HG03103 (cell line): ENCODE data around the gene AKT3.

ENCODE experiments used
- ATAC-seq: cut with Tn5 transposase; IDR thresholded peaks from one replicate; pipeline ENCODE4 v1.9.1; 2021; ENCODE audit warnings: low read depth; ENCODE audit not compliant: unreplicated experiment

AKT3 gene

GRCh38 chr1:243529512-243529911, 320.5 kb downstream of the AKT3 start:
- no peak for ATAC-seq

- ATAC-seq, result no peak
Measured at GRCh38 chr1:243528459-243529121, 321.5 kb downstream of the AKT3 start.

- no peak for ATAC-seq
Measured at GRCh38 chr1:243526180-243526579, 323.9 kb downstream of the AKT3 start.

GRCh38 chr1:243525085-243525487, 325.0 kb downstream of the AKT3 start:
- ATAC-seq, result no peak

- ATAC-seq, result no peak
Measured at GRCh38 chr1:243523766-243524165, 326.3 kb downstream of the AKT3 start.

GRCh38 chr1:243520831-243521230, 329.2 kb downstream of the AKT3 start:
- ATAC-seq, result no peak

GRCh38 chr1:243514927-243515326, 335.1 kb downstream of the AKT3 start:
- no peak for ATAC-seq

GRCh38 chr1:243513726-243514491, 336.1 kb downstream of the AKT3 start:
- no peak for ATAC-seq

- no peak for ATAC-seq
Measured at GRCh38 chr1:243510928-243511327, 339.1 kb downstream of the AKT3 start.

GRCh38 chr1:243508943-243509342, 341.1 kb downstream of the AKT3 start:
- ATAC-seq, result no peak

GRCh38 chr1:243508303-243508713, 341.7 kb downstream of the AKT3 start:
- ATAC-seq, result peak; percentile 61

GRCh38 chr1:243507672-243508302, 342.3 kb downstream of the AKT3 start:
- ATAC-seq, result no peak

GRCh38 chr1:243507001-243507671, 342.9 kb downstream of the AKT3 start:
- ATAC-seq, result no peak

GRCh38 chr1:243505986-243506689, 343.9 kb downstream of the AKT3 start:
- peak; percentile 40 for ATAC-seq

GRCh38 chr1:243503155-243503554, 346.9 kb downstream of the AKT3 start:
- no peak for ATAC-seq

- ATAC-seq, result no peak
Measured at GRCh38 chr1:243501002-243501401, 349.0 kb downstream of the AKT3 start.

GRCh38 chr1:243500512-243500911, 349.5 kb downstream of the AKT3 start:
- ATAC-seq, result no peak

- no peak for ATAC-seq
Measured at GRCh38 chr1:243499711-243500110, 350.3 kb downstream of the AKT3 start.

GRCh38 chr1:243499248-243499647, 350.8 kb downstream of the AKT3 start:
- ATAC-seq, result no peak

GRCh38 chr1:243497939-243498681, 351.9 kb downstream of the AKT3 start:
- no peak for ATAC-seq
